Endodermal cell (in vitro differentiated cells): ENCODE data around the gene PPFIBP2. TPM values are rescaled to one million over a fixed set of nuclear protein-coding genes. Genes with fewer than 3 reads are reported as not detected.

Source experiments
- DNase-seq: peaks from one replicate; pipeline ENCODE4 v3.0.0-alpha.2; 2017
- H3K27ac ChIP-seq: 2 replicates; pipeline ENCODE4 v1.5.1; 2013; ENCODE audit warnings: mild to moderate bottlenecking, low read depth, low read length, moderate library complexity
- H3K27me3 ChIP-seq: 2 replicates; pipeline ENCODE4 v1.6.1; 2013; ENCODE audit warnings: mild to moderate bottlenecking, low read length, moderate library complexity; ENCODE audit not compliant: insufficient read depth, control insufficient read depth, poor library complexity, severe bottlenecking
- H3K36me3 ChIP-seq: 2 replicates; pipeline ENCODE4 v1.7.0; 2013; ENCODE audit warnings: mild to moderate bottlenecking, low read length, moderate library complexity; ENCODE audit not compliant: control insufficient read depth, insufficient read depth
- H3K4me1 ChIP-seq: one replicate; pipeline ENCODE4 v1.7.0; 2013; ENCODE audit warnings: low read length; ENCODE audit not compliant: control insufficient read depth, insufficient read depth
- H3K4me3 ChIP-seq: 2 replicates; pipeline ENCODE4 v1.5.1; 2013; ENCODE audit warnings: mild to moderate bottlenecking, low read length, moderate library complexity
- H3K9ac ChIP-seq: 2 replicates; pipeline ENCODE4 v1.6.1; 2013; ENCODE audit warnings: mild to moderate bottlenecking, low read length, moderate library complexity; ENCODE audit not compliant: poor library complexity, severe bottlenecking; ENCODE audit errors: extremely low read depth
- H3K9me3 ChIP-seq: 2 replicates; pipeline ENCODE4 v1.6.1; 2013; ENCODE audit warnings: mild to moderate bottlenecking, low read length, moderate library complexity; ENCODE audit not compliant: control insufficient read depth
- H3K27ac Mint-ChIP-seq: 2 replicates; pipeline ENCODE4 v1.8.0; 2020; ENCODE audit warnings: mixed read lengths
- H3K27me3 Mint-ChIP-seq: 2 replicates; pipeline ENCODE4 v1.8.0; 2021; ENCODE audit warnings: mild to moderate bottlenecking, mixed read lengths; ENCODE audit not compliant: insufficient read depth
- H3K36me3 Mint-ChIP-seq: 2 replicates; pipeline ENCODE4 v1.8.0; 2020; ENCODE audit warnings: low read depth, mixed read lengths
- H3K4me1 Mint-ChIP-seq: 2 replicates; pipeline ENCODE4 v1.8.0; 2020; ENCODE audit warnings: mixed read lengths
- H3K4me3 Mint-ChIP-seq: 2 replicates; pipeline ENCODE4 v1.8.0; 2020; ENCODE audit warnings: mild to moderate bottlenecking, moderate library complexity, mixed read lengths
- H3K9me3 Mint-ChIP-seq: 2 replicates; pipeline ENCODE4 v1.8.0; 2020; ENCODE audit warnings: mild to moderate bottlenecking, mixed read lengths
- WGBS, 2 experiments: methylation state at CpG; one replicate each; pipeline versions ENCODE4 v1.1.5 to v1.1.7; 2013; ENCODE audit warnings: missing lambda C conversion rate in 2 of 2, mixed read lengths in 1 of 2; ENCODE audit not compliant: insufficient coverage in 1 of 2, insufficient read length in 1 of 2; 5-methylcytosine and 5-hydroxymethylcytosine counted together
- total RNA-seq, 2 donors: library from RNA; stranded (reverse); fragmentation: NEBNext Ultra II Directional in 1 of 2; extraction: Animal tissue kit (Norgen Biotek cat#: 25700) in 1 of 2; gene quantifications; 2 replicates in 1 of 2; 3 replicates in 1 of 2; pipeline ENCODE4 v1.2.1, GENCODE V29; 2021
- TF ChIP-seq, protein P1 (sequence below): fragments of 200-600 bp; sonication (generic); conservative IDR thresholded peaks from 2 replicates; pipeline ENCODE4 v1.5.0; 2021; ENCODE audit warnings: antibody characterized with exemption, mild to moderate bottlenecking

PPFIBP2 gene
- total RNA-seq, 2 donors from 2014 or later = 149 to 195 TPM

DNA sequence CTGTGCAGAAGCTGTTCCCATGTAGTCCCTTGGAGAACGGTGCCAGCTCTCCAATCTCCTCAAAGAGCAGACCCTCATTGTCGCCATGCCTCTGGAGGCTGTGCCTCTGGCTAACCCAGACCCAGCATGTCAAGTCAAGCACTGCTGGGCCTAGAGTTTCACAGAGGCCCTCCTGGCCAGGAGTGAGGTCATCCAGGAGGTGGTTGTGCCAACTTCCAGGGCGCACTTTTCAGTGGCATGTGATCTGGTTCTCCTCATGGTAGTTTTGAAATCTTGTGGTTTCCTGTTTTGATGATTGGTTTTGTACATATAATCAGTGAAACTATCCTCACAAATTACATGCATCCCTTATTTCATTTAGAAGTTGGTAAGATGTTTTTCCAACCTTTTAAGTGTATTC is 78.9 kb downstream of the PPFIBP2 start:
- Histone ChIP-seq H3K27me3 (no peaks in the 10 kb centered on the region), H3K4me3 (no peak overlapping the region), H3K9me3 (no peaks in the 10 kb centered on the region), H3K4me1 (peaks cover 5% of the 10 kb centered on the region), H3K9ac (no peak overlapping the region), H3K36me3 (no peaks in the 10 kb centered on the region), H3K27ac (no peak overlapping the region)
- no peak for DNase-seq
- TF ChIP-seq, protein P1, sequence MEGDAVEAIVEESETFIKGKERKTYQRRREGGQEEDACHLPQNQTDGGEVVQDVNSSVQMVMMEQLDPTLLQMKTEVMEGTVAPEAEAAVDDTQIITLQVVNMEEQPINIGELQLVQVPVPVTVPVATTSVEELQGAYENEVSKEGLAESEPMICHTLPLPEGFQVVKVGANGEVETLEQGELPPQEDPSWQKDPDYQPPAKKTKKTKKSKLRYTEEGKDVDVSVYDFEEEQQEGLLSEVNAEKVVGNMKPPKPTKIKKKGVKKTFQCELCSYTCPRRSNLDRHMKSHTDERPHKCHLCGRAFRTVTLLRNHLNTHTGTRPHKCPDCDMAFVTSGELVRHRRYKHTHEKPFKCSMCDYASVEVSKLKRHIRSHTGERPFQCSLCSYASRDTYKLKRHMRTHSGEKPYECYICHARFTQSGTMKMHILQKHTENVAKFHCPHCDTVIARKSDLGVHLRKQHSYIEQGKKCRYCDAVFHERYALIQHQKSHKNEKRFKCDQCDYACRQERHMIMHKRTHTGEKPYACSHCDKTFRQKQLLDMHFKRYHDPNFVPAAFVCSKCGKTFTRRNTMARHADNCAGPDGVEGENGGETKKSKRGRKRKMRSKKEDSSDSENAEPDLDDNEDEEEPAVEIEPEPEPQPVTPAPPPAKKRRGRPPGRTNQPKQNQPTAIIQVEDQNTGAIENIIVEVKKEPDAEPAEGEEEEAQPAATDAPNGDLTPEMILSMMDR = no peak
- Mint-ChIP-seq H3K4me1 (peaks cover 25% of the 10 kb centered on the region), H3K36me3 (peaks cover 4% of the 10 kb centered on the region), H3K9me3 (no peaks in the 10 kb centered on the region), H3K27ac (no peak overlapping the region), H3K4me3 (no peak overlapping the region), H3K27me3 (no peaks in the 10 kb centered on the region)
- 92 to 96% methylated on average over 2 to 3 of the region's 3 CpGs for WGBS, 2 experiments

- no peaks in the 10 kb centered on the region for H3K27me3 Mint-ChIP-seq
- Histone ChIP-seq H3K4me1 (peaks cover 6% of the 10 kb centered on the region), H3K27ac (no peak overlapping the region), H3K4me3 (no peak overlapping the region), H3K9me3 (no peaks in the 10 kb centered on the region), H3K9ac (no peak overlapping the region), H3K36me3 (no peaks in the 10 kb centered on the region), H3K27me3 (no peaks in the 10 kb centered on the region)
- WGBS, 2 experiments = 93% methylated on average over 3 of the region's 3 CpGs; no CpG with 5 or more reads in 1 of the 2 experiments
- H3K36me3 Mint-ChIP-seq = peaks cover 4% of the 10 kb centered on the region
- TF ChIP-seq, protein P1 = no peak
- peak overlapping the region; percentile 17 for H3K27ac Mint-ChIP-seq
- peaks cover 25% of the 10 kb centered on the region for H3K4me1 Mint-ChIP-seq
- H3K4me3 Mint-ChIP-seq = no peak overlapping the region
- DNase-seq = no peak
- no peaks in the 10 kb centered on the region for H3K9me3 Mint-ChIP-seq
Measured at GRCh38 chr11:7593481-7593880, 79.7 kb downstream of the PPFIBP2 start.

- WGBS, 2 experiments = 67% methylated on average over 1 of the region's 1 CpG; no CpG with 5 or more reads in 1 of the 2 experiments
- peaks cover 37% of the 10 kb centered on the region for H3K4me1 Mint-ChIP-seq
- TF ChIP-seq, protein P1 = no peak
Measured at GRCh38 chr11:7595016-7595866, 81.4 kb downstream of the PPFIBP2 start.

More at GRCh38 chr11:7595016-7595866, 81.4 kb downstream of the PPFIBP2 start:
- no peaks in the 10 kb centered on the region for H3K27me3 ChIP-seq
- no peaks in the 10 kb centered on the region for H3K27me3 Mint-ChIP-seq
- H3K27ac ChIP-seq = no peak overlapping the region
- H3K4me1 ChIP-seq = peaks cover 13% of the 10 kb centered on the region
- DNase-seq = peak; percentile 69
- no peak overlapping the region for H3K4me3 ChIP-seq
- H3K9me3 Mint-ChIP-seq = no peaks in the 10 kb centered on the region
- no peak overlapping the region for H3K4me3 Mint-ChIP-seq
- no peaks in the 10 kb centered on the region for H3K36me3 ChIP-seq
- peaks cover 2% of the 10 kb centered on the region for H3K36me3 Mint-ChIP-seq
- H3K9me3 ChIP-seq = no peaks in the 10 kb centered on the region
- H3K27ac Mint-ChIP-seq = peak overlapping the region; percentile 86
- H3K9ac ChIP-seq = no peak overlapping the region
